Endothelial cell of umbilical vein (primary cell): ENCODE data around the gene HCFC2. TPM values are rescaled to one million over a fixed set of nuclear protein-coding genes. Genes with fewer than 3 reads are reported as not detected.

Experiments used
- BruUV-seq: library from RNA; stranded (reverse); fragments of 400-500 nt; replicated peaks from 2 replicates; lab custom pipeline; 2021; lab: Mats Ljungman, UMichigan
- CTCF ChIA-PET: fragments of 300-600, 350-600 bp; sonication (Branson Sonifier 250); formaldehyde crosslinking; loops from one replicate; lab custom pipeline; 2021; ENCODE audit warnings: antibody characterized with exemption, inconsistent platforms; lab: Charles Lee
- POLR2A ChIA-PET: fragments of 300-600, 350-600 bp; sonication (Branson Sonifier 250); formaldehyde crosslinking; loops from one replicate; lab custom pipeline; 2021; ENCODE audit warnings: antibody characterized with exemption, inconsistent platforms; lab: Charles Lee
- DNase-seq: peaks from one replicate; pipeline ENCODE4 v3.0.0-alpha.2; 2011; ENCODE audit warnings: low read depth, low spot score
- FAIRE-seq: peaks from 2 replicates; lab custom pipeline; 2011; peaks lifted over from hg19 to GRCh38; lab: Jason Lieb, UNC
- H2AFZ ChIP-seq: 2 replicates; pipeline ENCODE4 v1.6.0; 2012; ENCODE audit warnings: low read depth, low read length, control low read depth, inconsistent platforms
- H3K27ac ChIP-seq: 2 replicates; pipeline ENCODE4 v1.5.1; 2011; ENCODE audit warnings: low read depth, mild to moderate bottlenecking, control low read depth, low read length, moderate library complexity; ENCODE audit not compliant: insufficient read depth
- H3K27me3 ChIP-seq, 2 experiments: 2 replicates each; pipeline versions ENCODE4 v1.6.0 to v1.6.1; 2011; ENCODE audit warnings: low read length in 2 of 2, mixed read lengths in 1 of 2; ENCODE audit not compliant: control insufficient read depth in 2 of 2, insufficient read depth in 2 of 2
- H3K36me3 ChIP-seq, 2 experiments: 2 replicates in 1 of 2; 3 replicates in 1 of 2; pipeline ENCODE4 v1.5.1; 2011; ENCODE audit warnings: low read length in 2 of 2, mild to moderate bottlenecking in 1 of 2, moderate library complexity in 1 of 2; ENCODE audit not compliant: control insufficient read depth in 2 of 2, insufficient read depth in 2 of 2; ENCODE audit errors: extremely low read depth in 1 of 2
- H3K4me1 ChIP-seq: 3 replicates; pipeline ENCODE4 v1.5.1; 2011; ENCODE audit warnings: mild to moderate bottlenecking, low read length; ENCODE audit not compliant: control insufficient read depth, insufficient read depth; ENCODE audit errors: extremely low read depth
- H3K4me2 ChIP-seq: 2 replicates; pipeline ENCODE4 v1.6.1; 2011; ENCODE audit warnings: low read length, control low read depth, mixed read lengths; ENCODE audit not compliant: insufficient read depth
- H3K4me3 ChIP-seq, 3 experiments: fragments of 200-600 bp in 1 of 3; sonication (generic), shearing (Covaris generic) in 1 of 3; replicated peaks in 1 of 3; 2 replicates each; pipeline ENCODE4 v1.5.1; 2011 to 2016; ENCODE audit warnings: control low read depth in 3 of 3, low read length in 3 of 3, mild to moderate bottlenecking in 2 of 3, inconsistent platforms in 1 of 3, low read depth in 1 of 3, moderate library complexity in 1 of 3; ENCODE audit not compliant: insufficient read depth in 1 of 3
- H3K79me2 ChIP-seq: 2 replicates; pipeline ENCODE4 v1.6.0; 2012; ENCODE audit warnings: low read length, inconsistent platforms; ENCODE audit not compliant: control insufficient read depth, insufficient read depth
- H3K9ac ChIP-seq: replicated peaks from 2 replicates; pipeline ENCODE3; 2011; ENCODE audit warnings: low read length, control low read depth; ENCODE audit not compliant: insufficient read depth; ENCODE audit errors: extremely low read depth
- H3K9me1 ChIP-seq: replicated peaks from 3 replicates; pipeline ENCODE4 v1.6.0; 2011; ENCODE audit warnings: mild to moderate bottlenecking, low read length; ENCODE audit not compliant: control insufficient read depth, insufficient read depth; ENCODE audit errors: extremely low read depth
- H3K9me3 ChIP-seq: replicated peaks from 2 replicates; pipeline ENCODE4 v1.5.1; 2012; ENCODE audit warnings: low read length, inconsistent platforms; ENCODE audit not compliant: control insufficient read depth, insufficient read depth
- H4K20me1 ChIP-seq: replicated peaks from 2 replicates; pipeline ENCODE3; 2011; ENCODE audit warnings: mild to moderate bottlenecking, low read length; ENCODE audit not compliant: control insufficient read depth, insufficient read depth; ENCODE audit errors: extremely low read depth
- EZH2 ChIP-seq: IDR thresholded peaks from 2 replicates; pipeline ENCODE4 v1.6.1; 2012; ENCODE audit warnings: borderline replicate concordance, low read depth, mild to moderate bottlenecking, moderate library complexity, low read length, inconsistent platforms; ENCODE audit not compliant: severe bottlenecking
- FOS ChIP-seq: IDR thresholded peaks from 2 replicates; pipeline ENCODE4 v1.6.1; 2011; ENCODE audit warnings: mild to moderate bottlenecking, low read length, moderate library complexity, borderline replicate concordance; ENCODE audit not compliant: insufficient read depth
- GATA2 ChIP-seq: IDR thresholded peaks from 2 replicates; pipeline ENCODE4 v1.7.0; 2011; ENCODE audit warnings: low read depth, mild to moderate bottlenecking, moderate library complexity, mixed read lengths, low read length; ENCODE audit not compliant: insufficient read length, insufficient read depth
- JUN ChIP-seq: IDR thresholded peaks from 2 replicates; pipeline ENCODE4 v1.6.1; 2011; ENCODE audit warnings: borderline replicate concordance, low read depth; ENCODE audit not compliant: insufficient read length, insufficient read depth
- MYC ChIP-seq: IDR thresholded peaks from one replicate; pipeline ENCODE4 v1.6.1; 2011; ENCODE audit warnings: mild to moderate bottlenecking, low read depth, low read length
- POLR2A ChIP-seq: IDR thresholded peaks from 2 replicates; pipeline ENCODE4 v1.6.1; 2012; ENCODE audit warnings: low read depth, mild to moderate bottlenecking, control low read depth, low read length
- POLR2AphosphoS5 ChIP-seq: IDR thresholded peaks from 2 replicates; pipeline ENCODE4 v1.6.1; 2012; ENCODE audit warnings: low read depth, mild to moderate bottlenecking, control low read depth, low read length, moderate library complexity; ENCODE audit not compliant: insufficient read depth
- dilution Hi-C: fragments of 300-500 bp; cut with MboI; formaldehyde crosslinking; loops from one replicate; pipeline ENCODE4 v1.15.0; 2019; ENCODE audit warnings: low sequenced_read_pairs; ENCODE audit not compliant: extremely low pct_ligation_motif_present
- intact Hi-C: fragments of 100-400 bp; cut with micrococcal nuclease; formaldehyde crosslinking; loops from one replicate; pipeline ENCODE4 v1.10.0; 2022
- polyA plus RNA-seq, 4 experiments: library from polyadenylated mRNA; depleted of rRNA in 3 of 4; stranded (reverse) in 3 of 4; unstranded in 1 of 4; fragments of >200 nt; gene quantifications; 2 replicates each; pipeline versions ENCODE4 v1.2.1 to v1.2.3, GENCODE V29; 2011 to 2012; ENCODE audit warnings: missing spikeins in 1 of 4
- total RNA-seq: library from RNA; stranded (reverse); gene quantifications from 2 replicates; pipeline ENCODE4 v1.2.3, GENCODE V29; 2021
- TF ChIP-seq, protein P1 (sequence below), 2 donors: IDR thresholded peaks; 1 replicate in 1 of 2; 2 replicates in 1 of 2; pipeline ENCODE4 v1.5.1; 2011; ENCODE audit warnings: low read length in 2 of 2, mild to moderate bottlenecking in 2 of 2, moderate library complexity in 2 of 2, control low read depth in 1 of 2, inconsistent platforms in 1 of 2, low read depth in 1 of 2; ENCODE audit not compliant: insufficient read depth in 1 of 2; ENCODE audit errors: extremely low read depth in 1 of 2
- TF ChIP-seq, protein P2 (sequence below): IDR thresholded peaks from 2 replicates; pipeline ENCODE4 v1.6.1; 2011; ENCODE audit not compliant: insufficient read depth, insufficient read length

Gene HCFC2
- total and polyA plus RNA-seq, 2 donors (not counting 3 experiments of a cell fraction or from before 2014, with no cell fraction given): 6.0 to 15.6 TPM

DNA sequence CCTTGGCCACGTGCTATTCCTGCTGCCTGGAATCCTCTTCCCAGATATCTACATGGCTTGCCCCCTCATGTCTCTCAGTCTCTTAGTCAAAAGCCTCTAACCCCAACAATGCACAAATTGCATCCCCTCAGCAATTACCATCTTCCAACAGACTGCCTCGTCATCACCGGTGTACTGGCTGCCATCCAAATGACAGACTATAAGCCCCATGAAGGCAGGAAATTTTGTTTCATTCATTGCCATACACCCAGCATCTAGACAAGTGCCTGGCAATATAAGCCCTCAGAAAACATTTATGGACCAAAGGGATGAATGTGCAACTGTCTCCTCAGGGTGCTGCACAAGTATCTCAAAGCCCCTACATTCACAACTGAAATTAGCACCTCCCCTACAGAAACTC, 20.2 kb upstream of the HCFC2 start:
- no TSS peak for BruUV-seq
- TF ChIP-seq JUN (no peak), FOS (no peak), MYC (no peak), EZH2 (no peak), POLR2A (no peak), POLR2AphosphoS5 (no peak), GATA2 (no peak)
- TF ChIP-seq, protein P1, sequence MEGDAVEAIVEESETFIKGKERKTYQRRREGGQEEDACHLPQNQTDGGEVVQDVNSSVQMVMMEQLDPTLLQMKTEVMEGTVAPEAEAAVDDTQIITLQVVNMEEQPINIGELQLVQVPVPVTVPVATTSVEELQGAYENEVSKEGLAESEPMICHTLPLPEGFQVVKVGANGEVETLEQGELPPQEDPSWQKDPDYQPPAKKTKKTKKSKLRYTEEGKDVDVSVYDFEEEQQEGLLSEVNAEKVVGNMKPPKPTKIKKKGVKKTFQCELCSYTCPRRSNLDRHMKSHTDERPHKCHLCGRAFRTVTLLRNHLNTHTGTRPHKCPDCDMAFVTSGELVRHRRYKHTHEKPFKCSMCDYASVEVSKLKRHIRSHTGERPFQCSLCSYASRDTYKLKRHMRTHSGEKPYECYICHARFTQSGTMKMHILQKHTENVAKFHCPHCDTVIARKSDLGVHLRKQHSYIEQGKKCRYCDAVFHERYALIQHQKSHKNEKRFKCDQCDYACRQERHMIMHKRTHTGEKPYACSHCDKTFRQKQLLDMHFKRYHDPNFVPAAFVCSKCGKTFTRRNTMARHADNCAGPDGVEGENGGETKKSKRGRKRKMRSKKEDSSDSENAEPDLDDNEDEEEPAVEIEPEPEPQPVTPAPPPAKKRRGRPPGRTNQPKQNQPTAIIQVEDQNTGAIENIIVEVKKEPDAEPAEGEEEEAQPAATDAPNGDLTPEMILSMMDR (IDR thresholded peaks at IDR 0.05; ENCODE audit: extremely low read depth in 1 of 2, insufficient read depth in 1 of 2, low read depth in 1 of 2, low read length in 2 of 2): no peak
- TF ChIP-seq, protein P2, sequence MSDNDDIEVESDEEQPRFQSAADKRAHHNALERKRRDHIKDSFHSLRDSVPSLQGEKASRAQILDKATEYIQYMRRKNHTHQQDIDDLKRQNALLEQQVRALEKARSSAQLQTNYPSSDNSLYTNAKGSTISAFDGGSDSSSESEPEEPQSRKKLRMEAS: no peak
- Histone ChIP-seq H2AFZ (no peak overlapping the region), H3K9ac (no peak overlapping the region), H3K79me2 (no peaks in the 10 kb centered on the region), H3K4me1 (no peaks in the 10 kb centered on the region), H3K4me3 (no peak overlapping the region), H3K27ac (no peak overlapping the region), H3K9me3 (no peaks in the 10 kb centered on the region), H3K27me3 (peaks cover 0 to 5% of the 10 kb centered on the region in 2 experiments), H3K9me1 (no peaks in the 10 kb centered on the region), H3K4me2 (no peak overlapping the region), H4K20me1 (no peaks in the 10 kb centered on the region), H3K36me3 (no peaks in the 10 kb centered on the region)
- dilution Hi-C loops (no loop called here), intact Hi-C loops (no loop called here)
- CTCF ChIA-PET: no interaction called here
- POLR2A ChIA-PET: no interaction called here
- DNase-seq (no peak), FAIRE-seq (no peak)
